Fibroblast of lung (primary cell): ENCODE results near the gene ACRBP.

ENCODE experiments used
- CTCF ChIP-seq, 2 donors: IDR thresholded peaks in 1 of 2; conservative IDR thresholded peaks in 1 of 2; 1 replicate in 1 of 2; 2 replicates in 1 of 2; pipeline ENCODE4 v1.5.1; 2011 to 2012; ENCODE audit warnings: low read length in 2 of 2, control low read depth in 1 of 2, inconsistent platforms in 1 of 2, low read depth in 1 of 2, mild to moderate bottlenecking in 1 of 2
- EZH2 ChIP-seq: IDR thresholded peaks from 2 replicates; pipeline ENCODE4 v1.5.1; 2012; ENCODE audit warnings: low read length, control low read depth, mild to moderate bottlenecking; ENCODE audit errors: missing control alignments

GRCh38 chr12:6662906-6663742 lies 15.9 kb upstream of the ACRBP start, which contains the start of gene ING4:
- TF ChIP-seq CTCF (conservative IDR thresholded peaks at IDR 0.05 in 1 of 2, IDR thresholded peaks at IDR 0.05 in 1 of 2; ENCODE audit: low read depth in 1 of 2, low read length in 2 of 2) (no peak), EZH2 (no peak)
